Uterus (tissue), 2 donors: ENCODE data around the gene PANX1.

Source experiments
- CTCF ChIP-seq, 4 experiments: fragments of 200-600 bp in 2 of 4; fragments of 450-650 bp in 2 of 4; sonication (generic) in 2 of 4; IDR thresholded peaks; one replicate each; pipeline ENCODE4 v1.5.1; 2016 to 2019; ENCODE audit warnings: antibody characterized with exemption in 4 of 4, mild to moderate bottlenecking in 2 of 4, moderate library complexity in 1 of 4
- POLR2A ChIP-seq, 2 donors: fragments of 450-650 bp; IDR thresholded peaks; one replicate each; pipeline ENCODE4 v1.6.1; 2016; ENCODE audit warnings: antibody characterized with exemption in 2 of 2, mild to moderate bottlenecking in 1 of 2, moderate library complexity in 1 of 2

- TF ChIP-seq CTCF (IDR thresholded peaks at IDR 0.05) (no peak), POLR2A (IDR thresholded peaks at IDR 0.05) (no peak)
Observed at GRCh38 chr11:94111660-94112059, 17.0 kb upstream of the PANX1 start.
